Mesendoderm (in vitro differentiated cells): ENCODE measurements around the gene TRIM36.

Experiments used
- DNase-seq: peaks from one replicate; pipeline ENCODE4 v3.0.0; 2013
- H2AK5ac ChIP-seq: 2 replicates; pipeline ENCODE4 v1.6.1; 2013; ENCODE audit warnings: low read length, inconsistent platforms
- H2BK120ac ChIP-seq: 2 replicates; pipeline ENCODE4 v1.6.1; 2013; ENCODE audit warnings: low read depth, mild to moderate bottlenecking, low read length, moderate library complexity, mixed read lengths
- H2BK15ac ChIP-seq: replicated peaks from 2 replicates; pipeline ENCODE4 v1.6.1; 2013; ENCODE audit warnings: low read depth, mild to moderate bottlenecking, moderate library complexity
- H2BK5ac ChIP-seq: 2 replicates; pipeline ENCODE4 v1.6.1; 2013; ENCODE audit warnings: low read length, inconsistent platforms
- H3K18ac ChIP-seq: 2 replicates; pipeline ENCODE4 v1.6.1; 2013; ENCODE audit warnings: mild to moderate bottlenecking, low read length, mixed read lengths
- H3K23ac ChIP-seq: one replicate; pipeline ENCODE4 v1.6.1; 2013; ENCODE audit warnings: low read length
- H3K27ac ChIP-seq: 2 replicates; pipeline ENCODE4 v1.5.1; 2013; ENCODE audit warnings: low read depth, mild to moderate bottlenecking, inconsistent platforms, low read length, moderate library complexity
- H3K27me3 ChIP-seq: 2 replicates; pipeline ENCODE4 v1.6.1; 2013; ENCODE audit warnings: low read length, control low read depth, mild to moderate bottlenecking, inconsistent platforms; ENCODE audit not compliant: insufficient read depth, poor library complexity
- H3K36me3 ChIP-seq: 2 replicates; pipeline ENCODE4 v1.6.1; 2013; ENCODE audit warnings: low read length, inconsistent platforms; ENCODE audit not compliant: control insufficient read depth, insufficient read depth
- H3K4ac ChIP-seq: one replicate; pipeline ENCODE4 v1.6.1; 2013; ENCODE audit warnings: low read depth, mild to moderate bottlenecking, low read length, moderate library complexity
- H3K4me1 ChIP-seq: 2 replicates; pipeline ENCODE4 v1.6.1; 2013; ENCODE audit warnings: low read depth, low read length, inconsistent platforms; ENCODE audit not compliant: control insufficient read depth
- H3K4me2 ChIP-seq: 2 replicates; pipeline ENCODE4 v1.6.1; 2013; ENCODE audit warnings: low read length
- H3K4me3 ChIP-seq: 2 replicates; pipeline ENCODE4 v1.5.1; 2013; ENCODE audit warnings: mild to moderate bottlenecking, low read length
- H3K56ac ChIP-seq: one replicate; pipeline ENCODE4 v1.6.1; 2013; ENCODE audit warnings: low read length
- H3K79me1 ChIP-seq: 2 replicates; pipeline ENCODE4 v1.6.1; 2013; ENCODE audit warnings: low read length, inconsistent platforms
- H3K79me2 ChIP-seq: 2 replicates; pipeline ENCODE4 v1.6.1; 2013; ENCODE audit warnings: mild to moderate bottlenecking, low read length; ENCODE audit not compliant: control insufficient read depth, insufficient read depth
- H3K9ac ChIP-seq: 2 replicates; pipeline ENCODE4 v1.6.1; 2013; ENCODE audit warnings: low read length, inconsistent platforms
- H4K5ac ChIP-seq: one replicate; pipeline ENCODE4 v1.6.1; 2013; ENCODE audit warnings: low read length
- H4K8ac ChIP-seq: one replicate; pipeline ENCODE4 v1.6.1; 2013; ENCODE audit warnings: low read depth, mild to moderate bottlenecking, control low read depth, low read length, moderate library complexity
- WGBS: extraction: QIAGEN DNeasy Blood & Tissue Kit; methylation state at CpG from one replicate; pipeline ENCODE4 v1.1.7; 2013; ENCODE audit warnings: low lambda C conversion rate, missing lambda C conversion rate; ENCODE audit not compliant: insufficient coverage; ENCODE audit errors: extremely low coverage; 5-methylcytosine and 5-hydroxymethylcytosine counted together

TRIM36 gene

GRCh38 chr5:115170929-115171510 lies 1.3 kb upstream of the TRIM36 start:
- H3K4me3 ChIP-seq, result peak overlapping the region; percentile 54

GRCh38 chr5:115170134-115170928 lies 623 bp upstream of the TRIM36 start:
- Histone ChIP-seq H3K4ac (no peak overlapping the region), H4K5ac (no peak overlapping the region), H2BK15ac (no peak overlapping the region), H4K8ac (no peak overlapping the region), H3K9ac (peak overlapping the region; percentile 81), H3K27me3 (no peaks in the 10 kb centered on the region), H3K4me2 (peak overlapping the region; percentile 85), H2BK5ac (no peak overlapping the region), H3K18ac (peak overlapping the region; percentile 63), H3K79me2 (peaks cover 19% of the 10 kb centered on the region), H3K56ac (peak overlapping the region; percentile 93), H3K4me1 (no peaks in the 10 kb centered on the region), H2BK120ac (no peak overlapping the region), H2AK5ac (no peak overlapping the region), H3K4me3 (peak overlapping the region; percentile 54), H3K23ac (no peak overlapping the region), H3K36me3 (no peaks in the 10 kb centered on the region), H3K79me1 (peaks cover 13% of the 10 kb centered on the region), H3K27ac (peak overlapping the region; percentile 45)
- DNase-seq, result no peak
- WGBS, result no CpG with 5 or more reads among the region's 69 CpGs

More at GRCh38 chr5:115170929-115171510, 1.3 kb upstream of the TRIM36 start:
- no peak overlapping the region for H2BK5ac ChIP-seq
- no peaks in the 10 kb centered on the region for H3K27me3 ChIP-seq
- H3K4ac ChIP-seq, result no peak overlapping the region
- peaks cover 12% of the 10 kb centered on the region for H3K79me2 ChIP-seq
- H3K36me3 ChIP-seq, result no peaks in the 10 kb centered on the region
- no peak overlapping the region for H2AK5ac ChIP-seq
- H4K8ac ChIP-seq, result no peak overlapping the region
- peak overlapping the region; percentile 81 for H3K9ac ChIP-seq
- WGBS, result no CpG with 5 or more reads among the region's 16 CpGs
- peak overlapping the region; percentile 93 for H3K56ac ChIP-seq
- no peaks in the 10 kb centered on the region for H3K4me1 ChIP-seq
- H4K5ac ChIP-seq, result no peak overlapping the region
- H3K23ac ChIP-seq, result peak overlapping the region; percentile 15
- no peak overlapping the region for H3K27ac ChIP-seq
- no peak overlapping the region for H3K18ac ChIP-seq
- H3K4me2 ChIP-seq, result peak overlapping the region; percentile 85
- H2BK120ac ChIP-seq, result no peak overlapping the region
- no peak overlapping the region for H2BK15ac ChIP-seq
- H3K79me1 ChIP-seq, result peaks cover 6% of the 10 kb centered on the region
- DNase-seq, result no peak

DNA sequence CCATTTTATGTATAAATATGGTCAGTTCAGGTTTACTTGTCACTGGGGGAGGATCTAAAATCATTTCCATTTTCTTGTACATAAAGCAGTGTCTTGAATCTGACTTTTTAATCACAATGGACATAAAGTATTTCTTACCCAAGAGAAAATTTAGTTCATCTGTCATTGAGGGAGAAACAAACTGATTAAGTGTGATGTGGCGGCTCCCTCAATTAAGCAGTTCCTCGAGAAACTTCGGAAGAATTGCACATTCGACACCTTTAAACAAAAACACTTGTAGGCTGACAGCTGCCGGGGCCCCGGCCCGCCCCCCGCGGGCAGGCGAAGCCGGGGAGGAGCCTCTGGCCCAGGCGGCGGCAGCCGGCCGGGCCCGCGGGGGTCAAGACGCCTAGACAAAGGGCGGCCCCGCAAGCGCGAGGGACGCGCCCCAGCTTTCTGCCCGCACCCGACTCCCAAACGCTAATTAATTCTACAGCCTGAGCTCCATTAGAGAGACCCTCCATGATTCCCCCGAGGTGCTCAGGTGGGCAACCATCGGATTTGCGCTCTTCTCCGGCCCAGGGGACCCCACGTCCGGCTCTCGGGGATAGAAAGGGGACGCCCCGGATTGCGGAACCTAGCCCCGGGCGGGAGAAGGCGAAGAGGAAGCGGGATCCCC lies 750 bp downstream of the TRIM36 start:
- Histone ChIP-seq H3K4me3 (peak overlapping the region; percentile 90), H2AK5ac (no peak overlapping the region), H3K36me3 (no peaks in the 10 kb centered on the region), H3K4me1 (no peaks in the 10 kb centered on the region), H2BK5ac (no peak overlapping the region), H4K8ac (no peak overlapping the region), H3K9ac (peak overlapping the region; percentile 92), H3K18ac (peak overlapping the region; percentile 11), H3K27ac (peak overlapping the region; percentile 79), H3K4me2 (peak overlapping the region; percentile 74), H2BK15ac (no peak overlapping the region), H3K23ac (peak overlapping the region; percentile 92), H3K56ac (peak overlapping the region; percentile 96), H3K79me1 (peaks cover 13% of the 10 kb centered on the region), H4K5ac (no peak overlapping the region), H3K27me3 (no peaks in the 10 kb centered on the region), H2BK120ac (no peak overlapping the region), H3K79me2 (peaks cover 19% of the 10 kb centered on the region), H3K4ac (no peak overlapping the region)
- peak; percentile 39 for DNase-seq
- no CpG with 5 or more reads among the region's 41 CpGs for WGBS

- Histone ChIP-seq H3K27me3 (no peaks in the 10 kb centered on the region), H2BK15ac (no peak overlapping the region), H3K4me3 (no peak overlapping the region), H3K18ac (no peak overlapping the region), H3K79me2 (peaks cover 19% of the 10 kb centered on the region), H3K9ac (no peak overlapping the region), H3K4ac (no peak overlapping the region), H2AK5ac (no peak overlapping the region), H3K27ac (no peak overlapping the region), H2BK5ac (no peak overlapping the region), H3K56ac (no peak overlapping the region), H3K23ac (no peak overlapping the region), H4K8ac (no peak overlapping the region), H2BK120ac (no peak overlapping the region), H3K4me2 (no peak overlapping the region), H3K79me1 (peaks cover 13% of the 10 kb centered on the region), H4K5ac (no peak overlapping the region), H3K36me3 (no peaks in the 10 kb centered on the region), H3K4me1 (no peaks in the 10 kb centered on the region)
- no peak for DNase-seq
- WGBS, result no CpG with 5 or more reads among the region's 12 CpGs
Observed at GRCh38 chr5:115166744-115167393, 2.8 kb downstream of the TRIM36 start.

DNA sequence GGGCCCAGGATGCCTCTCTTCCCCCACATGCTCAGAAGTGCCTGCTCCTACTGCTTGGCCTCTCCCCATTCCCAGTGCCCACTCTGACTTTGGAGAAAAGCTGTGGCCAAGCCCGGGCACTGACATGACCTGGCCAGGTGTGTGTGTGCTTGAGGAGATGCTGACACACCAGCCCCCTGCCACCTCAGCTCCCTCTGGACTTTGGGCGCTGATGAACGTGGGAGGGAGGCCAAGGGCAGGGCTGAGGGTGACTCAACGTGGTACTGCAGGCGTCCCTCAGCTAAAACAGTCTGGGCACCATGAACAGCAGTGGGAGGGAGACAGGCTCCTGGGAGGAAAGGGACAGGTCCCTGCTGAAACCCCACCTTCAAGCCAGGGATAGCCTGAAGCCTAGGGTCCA lies 3.9 kb downstream of the TRIM36 start:
- WGBS, result no CpG with 5 or more reads among the region's 5 CpGs
- Histone ChIP-seq H2AK5ac (no peak overlapping the region), H3K36me3 (no peaks in the 10 kb centered on the region), H4K5ac (no peak overlapping the region), H3K9ac (no peak overlapping the region), H3K4me3 (no peak overlapping the region), H3K4me2 (no peak overlapping the region), H4K8ac (no peak overlapping the region), H3K23ac (no peak overlapping the region), H3K4ac (no peak overlapping the region), H2BK5ac (no peak overlapping the region), H3K79me1 (peaks cover 13% of the 10 kb centered on the region), H3K27ac (no peak overlapping the region), H3K56ac (no peak overlapping the region), H2BK120ac (no peak overlapping the region), H2BK15ac (no peak overlapping the region), H3K27me3 (no peaks in the 10 kb centered on the region), H3K79me2 (peaks cover 19% of the 10 kb centered on the region), H3K4me1 (no peaks in the 10 kb centered on the region), H3K18ac (no peak overlapping the region)
- DNase-seq, result no peak
